Measurements from ENCODE around the gene IKZF1. TPM values are rescaled to one million over a fixed set of nuclear protein-coding genes. Genes with fewer than 3 reads are reported as not detected.

IKZF1 gene
- total RNA-seq, 1 donor from 2014 or later: 2.1 TPM

DNA sequence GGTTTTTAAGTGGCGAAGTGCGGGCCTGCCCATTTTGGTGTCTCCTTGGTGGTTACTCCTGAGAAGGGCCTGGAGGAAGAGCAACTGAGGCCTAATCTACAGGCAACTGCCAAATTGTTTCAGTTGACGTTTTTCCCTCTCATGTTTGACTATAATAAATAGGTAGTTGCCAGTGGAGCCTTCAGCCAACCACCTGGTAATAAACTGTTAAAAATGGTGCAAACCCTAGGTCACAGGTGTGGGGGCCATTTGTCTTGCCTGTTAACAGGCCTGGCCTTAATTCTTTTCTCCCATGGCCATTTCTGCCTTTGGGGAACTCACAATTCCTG lies 3.7 kb downstream of the IKZF1 start:
- Histone ChIP-seq H3K4me3 (ENCODE audit: low read length in 3 of 3) (no peak overlapping the region), H3K4me1 (ENCODE audit: control insufficient read depth in 3 of 3, insufficient read depth in 3 of 3, low read length in 3 of 3) (peaks cover 0 to 3% (median 0%) of the 10 kb centered on the region in 3 donors), H3K36me3 (ENCODE audit: control insufficient read depth in 3 of 3, insufficient read depth in 3 of 3, low read length in 3 of 3) (no peaks in the 10 kb centered on the region), H3K27me3 (ENCODE audit: control insufficient read depth in 3 of 3, insufficient read depth in 3 of 3, low read length in 3 of 3) (peaks cover 15 to 27% (median 18%) of the 10 kb centered on the region in 3 donors), H3K27ac (ENCODE audit: low read depth, low read length) (no peak overlapping the region), H3K9me3 (ENCODE audit: control insufficient read depth in 3 of 3, low read length in 3 of 3) (no peaks in the 10 kb centered on the region), H3K9ac (ENCODE audit: low read depth in 1 of 3, low read length in 3 of 3) (no peak overlapping the region)

DNA sequence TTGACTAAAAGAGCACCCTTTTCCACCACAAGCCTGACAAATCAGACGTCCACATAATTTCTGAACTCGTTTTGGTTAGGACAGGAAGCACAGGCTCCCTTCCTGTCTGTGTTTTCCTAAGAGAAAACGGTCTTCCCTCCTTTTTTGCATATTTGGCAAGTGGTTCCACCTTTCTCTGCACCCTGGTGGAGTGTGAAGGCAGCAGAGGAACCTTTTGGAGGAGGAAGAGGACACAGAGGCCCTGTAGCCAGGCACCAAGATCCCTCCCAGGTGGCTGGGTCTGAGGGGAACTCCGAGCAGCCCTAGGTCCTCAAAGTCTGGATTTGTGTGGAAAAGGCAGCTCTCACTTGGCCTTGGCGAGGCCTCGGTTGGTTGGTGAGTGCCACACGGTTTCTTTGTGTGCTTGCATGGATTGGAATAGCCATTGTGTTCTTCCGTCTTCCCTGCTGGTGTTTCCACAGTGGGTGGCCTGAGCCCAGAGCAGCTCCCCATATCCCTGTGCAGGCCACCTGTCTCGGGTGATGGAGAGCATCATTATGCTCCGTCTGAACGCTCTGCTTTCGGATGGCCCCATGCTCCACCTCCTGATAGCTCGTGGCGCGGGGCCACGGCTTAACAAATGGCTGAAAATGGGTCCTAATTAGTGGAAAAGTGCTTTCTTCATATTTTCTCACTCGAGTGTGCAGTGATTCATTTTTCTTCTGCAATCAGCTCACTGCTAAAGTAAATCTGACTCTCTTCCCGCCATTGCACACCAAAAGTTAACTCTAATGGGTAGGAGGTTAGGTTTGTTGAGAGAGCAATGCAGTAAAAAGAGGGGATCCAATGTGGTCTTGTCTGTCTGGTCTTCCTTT lies 4.2 kb downstream of the IKZF1 start:
- Histone ChIP-seq H3K27me3 (ENCODE audit: control insufficient read depth in 3 of 3, insufficient read depth in 3 of 3, low read length in 3 of 3) (peaks cover 11 to 26% (median 14%) of the 10 kb centered on the region in 3 donors), H3K27ac (ENCODE audit: low read depth, low read length) (no peak overlapping the region), H3K36me3 (ENCODE audit: control insufficient read depth in 3 of 3, insufficient read depth in 3 of 3, low read length in 3 of 3) (no peaks in the 10 kb centered on the region), H3K4me3 (ENCODE audit: low read length in 3 of 3) (no peak overlapping the region), H3K9ac (ENCODE audit: low read depth in 1 of 3, low read length in 3 of 3) (no peak overlapping the region), H3K4me1 (ENCODE audit: control insufficient read depth in 3 of 3, insufficient read depth in 3 of 3, low read length in 3 of 3) (peaks cover 0 to 3% (median 0%) of the 10 kb centered on the region in 3 donors), H3K9me3 (ENCODE audit: control insufficient read depth in 3 of 3, low read length in 3 of 3) (no peaks in the 10 kb centered on the region)

DNA sequence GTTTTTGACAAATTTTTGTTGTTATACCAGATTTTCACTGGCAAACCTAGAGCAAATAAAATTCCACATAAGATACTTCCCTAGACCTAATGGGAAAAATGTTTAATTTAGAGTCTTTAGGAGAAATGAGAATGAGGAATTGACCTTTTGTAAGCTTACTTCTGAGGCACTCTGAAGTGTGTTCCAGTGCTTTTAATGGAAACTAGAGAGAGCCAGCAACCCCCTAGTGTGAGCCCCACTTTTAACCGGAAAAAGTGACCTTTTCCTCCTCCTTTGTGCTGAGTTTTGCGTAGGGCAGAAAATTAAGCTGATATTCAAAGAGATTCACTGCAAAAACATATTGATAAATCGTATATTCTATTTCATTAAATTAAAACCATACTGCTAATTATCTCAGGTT lies 5.2 kb downstream of the IKZF1 start:
- Histone ChIP-seq H3K36me3 (ENCODE audit: control insufficient read depth in 3 of 3, insufficient read depth in 3 of 3, low read length in 3 of 3) (no peaks in the 10 kb centered on the region), H3K27me3 (ENCODE audit: control insufficient read depth in 3 of 3, insufficient read depth in 3 of 3, low read length in 3 of 3) (peaks cover 12 to 26% (median 14%) of the 10 kb centered on the region in 3 donors), H3K27ac (ENCODE audit: low read depth, low read length) (no peak overlapping the region), H3K4me1 (ENCODE audit: control insufficient read depth in 3 of 3, insufficient read depth in 3 of 3, low read length in 3 of 3) (no peaks in the 10 kb centered on the region), H3K4me3 (ENCODE audit: low read length in 3 of 3) (no peak overlapping the region), H3K9ac (ENCODE audit: low read depth in 1 of 3, low read length in 3 of 3) (no peak overlapping the region), H3K9me3 (ENCODE audit: control insufficient read depth in 3 of 3, low read length in 3 of 3) (no peaks in the 10 kb centered on the region)

GRCh38 chr7:50310361-50310760 lies 5.8 kb downstream of the IKZF1 start:
- H3K27me3 ChIP-seq (ENCODE audit: control insufficient read depth in 3 of 3, insufficient read depth in 3 of 3, low read length in 3 of 3): peaks cover 10 to 30% (median 11%) of the 10 kb centered on the region in 3 donors

DNA sequence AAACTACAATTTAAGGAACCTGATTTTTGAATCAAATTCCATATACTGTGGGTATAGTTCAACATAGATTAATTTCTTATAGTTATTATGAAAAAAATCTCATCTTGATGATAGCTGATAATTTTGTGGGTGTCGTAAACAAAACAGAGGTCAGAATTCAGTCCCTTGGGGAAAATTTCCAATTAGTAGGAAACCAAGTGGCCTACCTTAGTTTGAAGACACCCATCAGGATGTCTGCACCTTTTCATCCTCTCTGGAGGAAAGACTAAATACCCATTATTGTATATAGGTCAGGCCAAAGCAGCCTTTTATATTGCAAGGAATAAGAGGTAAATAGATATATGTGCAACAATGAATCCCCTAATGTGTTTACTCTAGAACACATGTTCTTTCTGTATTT lies 6.4 kb downstream of the IKZF1 start:
- Histone ChIP-seq H3K27ac (ENCODE audit: low read depth, low read length) (no peak overlapping the region), H3K4me3 (ENCODE audit: low read length in 3 of 3) (no peak overlapping the region), H3K27me3 (ENCODE audit: control insufficient read depth in 3 of 3, insufficient read depth in 3 of 3, low read length in 3 of 3) (peaks cover 7 to 30% (median 9%) of the 10 kb centered on the region in 3 donors), H3K9me3 (ENCODE audit: control insufficient read depth in 3 of 3, low read length in 3 of 3) (no peaks in the 10 kb centered on the region), H3K4me1 (ENCODE audit: control insufficient read depth in 3 of 3, insufficient read depth in 3 of 3, low read length in 3 of 3) (no peaks in the 10 kb centered on the region), H3K36me3 (ENCODE audit: control insufficient read depth in 3 of 3, insufficient read depth in 3 of 3, low read length in 3 of 3) (no peaks in the 10 kb centered on the region), H3K9ac (ENCODE audit: low read depth in 1 of 3, low read length in 3 of 3) (no peak overlapping the region)

More at GRCh38 chr7:50310361-50310760, 5.8 kb downstream of the IKZF1 start:
- H3K27ac ChIP-seq (ENCODE audit: low read depth, low read length): no peak overlapping the region
- no peak overlapping the region for H3K4me3 ChIP-seq (ENCODE audit: low read length in 3 of 3)
- no peak overlapping the region for H3K9ac ChIP-seq (ENCODE audit: low read depth in 1 of 3, low read length in 3 of 3)
- no peaks in the 10 kb centered on the region for H3K9me3 ChIP-seq (ENCODE audit: control insufficient read depth in 3 of 3, low read length in 3 of 3)
- no peaks in the 10 kb centered on the region for H3K4me1 ChIP-seq (ENCODE audit: control insufficient read depth in 3 of 3, insufficient read depth in 3 of 3, low read length in 3 of 3)
- no peaks in the 10 kb centered on the region for H3K36me3 ChIP-seq (ENCODE audit: control insufficient read depth in 3 of 3, insufficient read depth in 3 of 3, low read length in 3 of 3)

GRCh38 chr7:50312250-50313162 lies 8.0 kb downstream of the IKZF1 start:
- H3K27me3 ChIP-seq (ENCODE audit: control insufficient read depth in 3 of 3, insufficient read depth in 3 of 3, low read length in 3 of 3): peaks cover 4 to 30% (median 7%) of the 10 kb centered on the region in 3 donors
- H3K36me3 ChIP-seq (ENCODE audit: control insufficient read depth in 3 of 3, insufficient read depth in 3 of 3, low read length in 3 of 3): no peaks in the 10 kb centered on the region
- H3K4me1 ChIP-seq (ENCODE audit: control insufficient read depth in 3 of 3, insufficient read depth in 3 of 3, low read length in 3 of 3): no peaks in the 10 kb centered on the region
- H3K27ac ChIP-seq (ENCODE audit: low read depth, low read length): no peak overlapping the region
- no peak overlapping the region for H3K9ac ChIP-seq (ENCODE audit: low read depth in 1 of 3, low read length in 3 of 3)
- H3K4me3 ChIP-seq (ENCODE audit: low read length in 3 of 3): no peak overlapping the region
- H3K9me3 ChIP-seq (ENCODE audit: control insufficient read depth in 3 of 3, low read length in 3 of 3): no peaks in the 10 kb centered on the region

- Histone ChIP-seq H3K36me3 (ENCODE audit: control insufficient read depth in 3 of 3, insufficient read depth in 3 of 3, low read length in 3 of 3) (no peaks in the 10 kb centered on the region), H3K4me3 (ENCODE audit: low read length in 3 of 3) (no peak overlapping the region), H3K4me1 (ENCODE audit: control insufficient read depth in 3 of 3, insufficient read depth in 3 of 3, low read length in 3 of 3) (no peaks in the 10 kb centered on the region), H3K27me3 (ENCODE audit: control insufficient read depth in 3 of 3, insufficient read depth in 3 of 3, low read length in 3 of 3) (peaks cover 4 to 28% (median 7%) of the 10 kb centered on the region in 3 donors), H3K9me3 (ENCODE audit: control insufficient read depth in 3 of 3, low read length in 3 of 3) (no peaks in the 10 kb centered on the region), H3K27ac (ENCODE audit: low read depth, low read length) (no peak overlapping the region), H3K9ac (ENCODE audit: low read depth in 1 of 3, low read length in 3 of 3) (no peak overlapping the region)
Observed at GRCh38 chr7:50314836-50315592, 10.5 kb downstream of the IKZF1 start.

- Histone ChIP-seq H3K4me3 (ENCODE audit: low read length in 3 of 3) (no peak overlapping the region), H3K27ac (ENCODE audit: low read depth, low read length) (no peak overlapping the region), H3K4me1 (ENCODE audit: control insufficient read depth in 3 of 3, insufficient read depth in 3 of 3, low read length in 3 of 3) (no peaks in the 10 kb centered on the region), H3K36me3 (ENCODE audit: control insufficient read depth in 3 of 3, insufficient read depth in 3 of 3, low read length in 3 of 3) (no peaks in the 10 kb centered on the region), H3K9me3 (ENCODE audit: control insufficient read depth in 3 of 3, low read length in 3 of 3) (no peaks in the 10 kb centered on the region), H3K27me3 (ENCODE audit: control insufficient read depth in 3 of 3, insufficient read depth in 3 of 3, low read length in 3 of 3) (peaks cover 4 to 28% (median 7%) of the 10 kb centered on the region in 3 donors), H3K9ac (ENCODE audit: low read depth in 1 of 3, low read length in 3 of 3) (no peak overlapping the region)
Observed at GRCh38 chr7:50315739-50316671, 11.5 kb downstream of the IKZF1 start.

GRCh38 chr7:50317221-50317678 lies 12.7 kb downstream of the IKZF1 start:
- H3K4me1 ChIP-seq (ENCODE audit: control insufficient read depth in 3 of 3, insufficient read depth in 3 of 3, low read length in 3 of 3): no peaks in the 10 kb centered on the region
- no peak overlapping the region for H3K4me3 ChIP-seq (ENCODE audit: low read length in 3 of 3)
- H3K27ac ChIP-seq (ENCODE audit: low read depth, low read length): no peak overlapping the region

More at GRCh38 chr7:50317221-50317678, 12.7 kb downstream of the IKZF1 start:
- H3K9ac ChIP-seq (ENCODE audit: low read depth in 1 of 3, low read length in 3 of 3): no peak overlapping the region
- no peaks in the 10 kb centered on the region for H3K36me3 ChIP-seq (ENCODE audit: control insufficient read depth in 3 of 3, insufficient read depth in 3 of 3, low read length in 3 of 3)
- H3K9me3 ChIP-seq (ENCODE audit: control insufficient read depth in 3 of 3, low read length in 3 of 3): no peaks in the 10 kb centered on the region
- peaks cover 4 to 27% (median 7%) of the 10 kb centered on the region in 3 donors for H3K27me3 ChIP-seq (ENCODE audit: control insufficient read depth in 3 of 3, insufficient read depth in 3 of 3, low read length in 3 of 3)
